Thyroid gland (tissue), 4 donors: ENCODE data around the gene UBQLNL.

ENCODE experiments used
- CTCF ChIP-seq, 6 experiments: fragments of 200-600 bp in 3 of 6; fragments of 450-650 bp in 3 of 6; sonication (generic) in 3 of 6; IDR thresholded peaks; one replicate each; pipeline ENCODE4 v1.5.1; 2016 to 2019; ENCODE audit warnings: antibody characterized with exemption in 6 of 6, mild to moderate bottlenecking in 2 of 6, inconsistent platforms in 1 of 6, moderate library complexity in 1 of 6
- POLR2A ChIP-seq, 2 donors: fragments of 450-650 bp; IDR thresholded peaks; one replicate each; pipeline ENCODE4 v1.6.1; 2017; ENCODE audit warnings: antibody characterized with exemption in 2 of 2, mild to moderate bottlenecking in 2 of 2, moderate library complexity in 1 of 2

- TF ChIP-seq CTCF (IDR thresholded peaks at IDR 0.05) (no peak), POLR2A (IDR thresholded peaks at IDR 0.05) (no peak)
Observed at GRCh38 chr11:5507177-5507932, 9.1 kb downstream of the UBQLNL start.
